ENCODE data around the gene UTP14C.

Gene UTP14C

DNA sequence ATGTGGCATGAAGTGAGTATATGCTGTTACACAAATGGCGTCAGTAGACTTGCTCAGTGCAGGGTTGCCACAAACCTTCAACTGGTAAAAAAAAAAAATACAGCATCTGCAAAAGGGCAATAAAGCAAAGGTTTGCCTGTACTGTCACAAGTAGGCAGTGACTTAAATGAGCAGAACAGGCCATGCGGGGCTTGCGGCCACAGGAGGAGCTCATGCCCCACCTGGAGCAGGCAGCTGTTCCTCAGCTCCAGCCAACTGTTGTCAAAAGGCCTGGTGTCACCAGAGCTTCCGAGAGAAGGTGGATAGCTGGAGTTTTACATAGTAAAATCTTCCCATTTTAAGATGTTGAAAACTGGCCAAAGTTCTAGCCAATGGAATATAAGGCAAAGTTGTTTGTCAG is 20.9 kb upstream of the UTP14C start:
- Histone ChIP-seq H3K9me3 (ENCODE audit: control insufficient read depth, insufficient read depth, low read length) (no peaks in the 10 kb centered on the region), H3K4me1 (ENCODE audit: control insufficient read depth, insufficient read depth, low read length) (peaks cover 9% of the 10 kb centered on the region), H3K36me3 (ENCODE audit: control insufficient read depth, insufficient read depth, low read length) (no peaks in the 10 kb centered on the region), H3K4me3 (ENCODE audit: low read length) (no peak overlapping the region), H3K27ac (ENCODE audit: low read length) (no peak overlapping the region), H3K27me3 (ENCODE audit: control insufficient read depth, insufficient read depth, low read length) (no peaks in the 10 kb centered on the region)
- whole genome bisulfite sequencing (ENCODE audit: insufficient coverage, insufficient read length): no CpG with 5 or more reads among the region's 4 CpGs
- DNase-seq (ENCODE audit: low read depth, low spot score): no peak

DNA sequence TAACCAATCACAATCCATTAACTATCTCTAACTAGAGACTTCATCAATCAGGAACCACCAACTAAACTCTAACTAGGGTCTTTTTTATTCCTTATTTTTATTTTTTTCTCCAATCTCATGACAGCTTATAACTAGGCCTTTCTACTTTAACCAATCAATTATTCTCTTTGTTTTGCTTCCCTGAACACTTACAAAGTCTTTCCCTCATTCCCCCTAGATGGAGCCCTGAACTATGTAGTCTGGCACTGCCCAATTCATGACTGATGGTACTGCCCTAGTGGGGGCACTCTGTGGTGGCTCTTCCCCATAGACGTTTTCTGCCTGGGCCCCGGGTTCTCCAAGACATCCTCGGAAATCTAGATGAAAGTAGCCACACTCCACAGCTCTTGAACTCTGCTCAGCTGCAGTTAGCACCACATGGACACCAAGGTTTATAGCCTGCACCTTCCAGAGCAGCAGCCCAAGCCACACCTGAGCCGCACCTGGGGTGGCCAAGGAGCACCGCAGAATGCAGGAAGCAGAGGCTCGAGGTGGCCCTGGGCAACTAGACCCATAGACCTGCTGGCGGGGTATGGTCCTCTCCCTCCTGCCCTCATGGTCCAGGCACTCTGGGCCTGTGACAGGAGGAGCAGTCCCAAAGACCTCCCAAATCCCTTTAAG is 19.9 kb upstream of the UTP14C start:
- no peaks in the 10 kb centered on the region for H3K36me3 ChIP-seq (ENCODE audit: control insufficient read depth, insufficient read depth, low read length)
- H3K4me1 ChIP-seq (ENCODE audit: control insufficient read depth, insufficient read depth, low read length): peaks cover 2% of the 10 kb centered on the region; the same call in 1 of the 2 replicates
- H3K27ac ChIP-seq (ENCODE audit: low read length): no peak overlapping the region
- no peak for DNase-seq (ENCODE audit: low read depth, low spot score)
- H3K4me3 ChIP-seq (ENCODE audit: low read length): no peak overlapping the region
- no peaks in the 10 kb centered on the region for H3K9me3 ChIP-seq (ENCODE audit: control insufficient read depth, insufficient read depth, low read length)
- H3K27me3 ChIP-seq (ENCODE audit: control insufficient read depth, insufficient read depth, low read length): no peaks in the 10 kb centered on the region
- no CpG with 5 or more reads among the region's 7 CpGs for WGBS (ENCODE audit: insufficient coverage, insufficient read length)

DNA sequence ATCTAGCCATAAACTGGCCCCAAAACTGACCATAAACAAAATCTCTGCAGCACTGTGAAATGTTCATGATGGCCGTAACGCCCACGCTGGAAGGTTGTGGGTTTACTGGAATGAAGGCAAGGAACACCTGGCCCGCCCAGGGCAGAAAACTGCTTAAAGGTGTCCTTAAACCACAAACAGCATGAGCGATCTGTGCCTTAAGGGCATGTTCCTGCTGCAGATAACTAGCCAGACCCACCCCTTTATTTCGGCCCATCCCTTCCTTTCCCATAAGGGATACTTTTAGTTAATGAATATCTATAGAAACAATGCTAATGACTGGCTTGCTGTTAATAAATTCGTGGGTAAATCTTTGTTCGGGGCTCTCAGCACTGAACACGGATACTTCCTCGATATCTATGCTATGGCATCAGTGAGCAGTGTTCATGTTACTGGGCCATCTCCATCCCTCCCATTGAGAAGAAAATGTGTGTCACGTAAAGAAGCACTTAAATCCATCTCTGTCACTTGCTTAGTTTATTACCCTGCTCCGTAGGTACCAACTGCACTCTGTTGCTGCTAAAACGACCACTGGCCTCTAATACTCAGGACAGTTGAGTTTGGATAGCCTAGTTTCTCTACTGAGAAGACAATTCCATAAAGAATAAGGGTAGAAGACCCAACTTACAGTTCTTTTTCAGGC is 18.5 kb upstream of the UTP14C start:
- Histone ChIP-seq H3K4me1 (ENCODE audit: control insufficient read depth, insufficient read depth, low read length) (peaks cover 2% of the 10 kb centered on the region; the same call in 1 of the 2 replicates), H3K4me3 (ENCODE audit: low read length) (no peak overlapping the region), H3K27ac (ENCODE audit: low read length) (no peak overlapping the region), H3K27me3 (ENCODE audit: control insufficient read depth, insufficient read depth, low read length) (peaks cover 7% of the 10 kb centered on the region), H3K36me3 (ENCODE audit: control insufficient read depth, insufficient read depth, low read length) (no peaks in the 10 kb centered on the region), H3K9me3 (ENCODE audit: control insufficient read depth, insufficient read depth, low read length) (no peaks in the 10 kb centered on the region)
- DNase-seq (ENCODE audit: low read depth, low spot score): no peak
- no CpG with 5 or more reads among the region's 13 CpGs for WGBS (ENCODE audit: insufficient coverage, insufficient read length)

DNA sequence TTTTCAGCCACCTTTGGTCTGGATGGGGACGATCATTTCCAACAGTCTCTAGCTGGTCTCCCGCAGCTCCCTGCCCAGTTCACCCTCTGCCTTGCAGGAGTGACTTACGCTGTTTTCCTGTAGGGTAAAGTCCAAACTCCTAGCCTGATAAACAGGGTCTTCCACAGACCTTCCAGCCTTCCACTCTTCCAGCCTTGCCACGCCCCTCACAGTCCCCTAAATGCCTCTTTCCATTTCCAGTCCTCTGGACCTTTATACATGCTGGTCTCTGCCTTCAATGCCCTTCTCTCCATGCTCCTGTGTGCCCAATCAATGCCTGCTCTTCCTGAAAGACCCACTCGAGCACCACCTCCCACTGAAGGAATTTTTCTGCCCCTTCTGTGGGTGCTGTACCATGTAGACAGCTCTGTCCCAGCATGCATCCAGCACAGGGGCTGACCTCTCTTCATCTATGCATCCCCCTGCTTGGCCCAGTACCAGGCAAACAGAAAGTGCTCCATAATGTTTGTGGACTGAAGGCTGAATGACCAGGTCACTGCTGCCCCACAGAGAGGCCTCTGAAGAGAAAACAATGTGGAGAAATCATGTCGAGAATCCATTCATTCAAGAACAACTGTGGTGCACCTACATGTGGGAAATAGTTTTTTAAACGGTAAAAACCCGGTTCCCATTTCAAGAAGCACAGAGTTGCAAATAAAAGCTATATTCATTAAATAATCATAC is 17.8 kb upstream of the UTP14C start:
- Histone ChIP-seq H3K36me3 (ENCODE audit: control insufficient read depth, insufficient read depth, low read length) (no peaks in the 10 kb centered on the region), H3K27ac (ENCODE audit: low read length) (no peak overlapping the region), H3K9me3 (ENCODE audit: control insufficient read depth, insufficient read depth, low read length) (no peaks in the 10 kb centered on the region), H3K4me3 (ENCODE audit: low read length) (no peak overlapping the region), H3K4me1 (ENCODE audit: control insufficient read depth, insufficient read depth, low read length) (0 out of 2 replicates have a peak, but pooled peaks cover 2% of the 10 kb centered on the region), H3K27me3 (ENCODE audit: control insufficient read depth, insufficient read depth, low read length) (peaks cover 7% of the 10 kb centered on the region)
- DNase-seq (ENCODE audit: low read depth, low spot score): no peak
- no CpG with 5 or more reads among the region's 8 CpGs for WGBS (ENCODE audit: insufficient coverage, insufficient read length)

DNA sequence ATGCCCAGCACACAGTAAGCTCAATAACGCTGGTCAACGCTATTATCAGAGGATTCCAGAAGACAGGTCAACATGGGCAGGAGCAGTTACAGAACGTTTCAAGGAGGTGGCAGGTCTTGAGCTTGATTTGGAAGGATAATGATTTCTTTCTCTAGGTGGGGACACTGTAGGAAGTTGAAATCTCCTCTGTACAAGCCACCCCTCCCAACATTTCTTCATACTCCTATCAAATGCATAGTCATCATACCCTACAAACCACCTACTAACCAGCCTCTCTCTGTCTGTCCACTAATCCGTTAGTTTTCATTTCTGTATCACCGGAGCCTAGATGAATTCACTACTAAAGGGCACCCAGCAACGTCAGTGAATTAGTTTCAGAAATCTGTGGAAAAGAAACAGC is 14.5 kb upstream of the UTP14C start:
- no peaks in the 10 kb centered on the region for H3K9me3 ChIP-seq (ENCODE audit: control insufficient read depth, insufficient read depth, low read length)
- WGBS (ENCODE audit: insufficient coverage, insufficient read length): no CpG with 5 or more reads among the region's 6 CpGs
- DNase-seq (ENCODE audit: low read depth, low spot score): no peak
- peaks cover 7% of the 10 kb centered on the region for H3K27me3 ChIP-seq (ENCODE audit: control insufficient read depth, insufficient read depth, low read length)
- no peak overlapping the region for H3K27ac ChIP-seq (ENCODE audit: low read length)
- 0 out of 2 replicates have a peak, but pooled peaks cover 2% of the 10 kb centered on the region for H3K4me1 ChIP-seq (ENCODE audit: control insufficient read depth, insufficient read depth, low read length)
- no peak overlapping the region for H3K4me3 ChIP-seq (ENCODE audit: low read length)
- H3K36me3 ChIP-seq (ENCODE audit: control insufficient read depth, insufficient read depth, low read length): no peaks in the 10 kb centered on the region

DNA sequence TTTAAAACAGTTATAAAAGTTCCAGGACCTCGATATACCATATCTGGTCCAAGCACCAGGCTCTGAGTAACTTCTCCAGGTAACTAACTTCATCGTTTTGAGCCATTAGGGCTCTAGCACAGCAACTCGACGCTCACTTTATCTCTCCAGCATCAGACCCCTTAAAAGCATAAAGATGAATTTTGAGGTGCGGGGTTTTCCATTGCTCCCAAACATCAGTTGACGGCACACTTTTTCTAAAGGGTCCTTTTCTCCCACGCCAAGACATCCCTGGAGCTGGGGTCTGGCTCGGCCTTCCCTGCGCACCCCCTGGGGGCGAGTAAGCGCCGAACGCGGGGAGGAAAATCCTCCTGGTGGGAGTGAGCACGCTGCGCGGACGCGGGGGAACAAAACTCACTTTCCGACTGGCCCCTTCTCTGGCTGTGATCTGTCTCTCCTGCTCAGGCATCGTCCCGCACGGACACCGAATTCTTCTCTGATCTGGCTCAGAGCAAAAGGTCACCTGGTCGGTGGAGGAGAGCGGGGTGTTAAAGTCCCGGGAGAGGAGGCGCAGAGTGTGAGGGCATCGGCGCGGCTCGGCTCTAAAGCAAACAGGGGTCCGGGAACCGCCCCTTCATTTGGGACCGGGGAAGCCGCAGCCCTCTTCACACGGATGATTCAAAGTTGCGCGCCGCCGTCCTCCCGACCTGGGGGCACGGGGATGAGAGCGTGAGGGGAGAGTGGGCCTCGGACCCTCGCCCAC is 13.4 kb upstream of the UTP14C start, which contains the start of gene ATP7B:
Gene ATP7B, minus strand, starts transcription at position 561 of the 742 bp plus-strand sequence. Its CDS starts 113 bp downstream, at position 448.
- H3K9me3 ChIP-seq (ENCODE audit: control insufficient read depth, insufficient read depth, low read length): no peaks in the 10 kb centered on the region
- peak within 1 kb of the TSS; percentile 99 for H3K4me3 ChIP-seq (ENCODE audit: low read length)
- H3K4me1 ChIP-seq (ENCODE audit: control insufficient read depth, insufficient read depth, low read length): 0 out of 2 replicates have a peak, but pooled peaks cover 2% of the 10 kb centered on the region
- DNase-seq (ENCODE audit: low read depth, low spot score): no peak
- H3K27me3 ChIP-seq (ENCODE audit: control insufficient read depth, insufficient read depth, low read length): peaks cover 7% of the 10 kb centered on the region
- no peaks in the 10 kb centered on the region for H3K36me3 ChIP-seq (ENCODE audit: control insufficient read depth, insufficient read depth, low read length)
- no CpG with 5 or more reads among the region's 46 CpGs for WGBS (ENCODE audit: insufficient coverage, insufficient read length)
- no peak within 1 kb of the TSS for H3K27ac ChIP-seq (ENCODE audit: low read length)

DNA sequence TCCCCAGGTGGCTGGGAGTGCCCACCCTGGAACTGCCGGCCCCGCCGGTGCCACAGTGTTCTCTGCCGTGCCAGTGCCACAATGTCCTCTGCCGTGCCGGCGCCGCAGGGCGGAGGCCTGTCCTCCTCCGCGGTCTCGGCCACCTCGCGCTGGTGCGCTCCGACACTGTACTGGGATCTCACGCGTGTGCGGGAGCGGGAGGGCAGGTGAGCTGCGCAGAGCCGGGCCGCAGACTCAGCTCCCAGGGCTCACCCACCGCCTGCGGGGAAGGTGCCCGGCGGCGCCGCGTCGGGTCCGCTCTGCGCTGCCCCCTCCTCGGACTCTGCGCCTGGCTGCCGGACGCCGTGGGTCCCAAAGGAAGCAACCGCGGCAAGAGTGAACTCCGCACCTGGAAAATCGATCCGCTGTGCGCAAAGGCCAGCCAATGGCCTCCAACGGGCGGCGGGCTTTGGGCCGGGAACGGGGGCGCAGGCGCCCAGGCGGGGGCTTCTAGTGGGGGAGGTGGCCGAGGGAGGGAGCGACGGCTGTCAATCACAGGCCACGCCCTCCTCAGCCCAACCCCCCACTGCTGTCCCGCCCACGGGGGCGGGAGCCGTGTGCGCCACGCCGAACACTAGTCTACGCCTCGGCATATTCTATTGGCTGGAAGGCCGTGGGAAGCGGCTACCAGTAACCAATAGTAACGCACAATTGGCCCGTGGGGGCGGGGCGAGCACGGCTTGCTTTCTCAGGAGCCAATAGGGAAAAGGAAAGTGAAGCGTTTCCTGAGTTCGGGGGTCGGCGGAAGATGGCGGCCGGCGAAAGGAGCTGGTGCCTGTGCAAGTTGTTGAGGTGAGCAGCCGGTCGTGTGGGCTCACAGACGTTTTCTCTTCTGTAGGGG is 12.6 kb upstream of the UTP14C start, which contains the start of gene ALG11:
Gene ALG11, plus strand, starts transcription at position 767 of the 880 bp plus-strand sequence. Its CDS starts 21 bp downstream, at position 788.
- Histone ChIP-seq H3K4me1 (ENCODE audit: control insufficient read depth, insufficient read depth, low read length) (0 out of 2 replicates have a peak, but pooled peaks cover 2% of the 10 kb centered on the region), H3K9me3 (ENCODE audit: control insufficient read depth, insufficient read depth, low read length) (no peaks in the 10 kb centered on the region), H3K27me3 (ENCODE audit: control insufficient read depth, insufficient read depth, low read length) (peaks cover 7% of the 10 kb centered on the region), H3K4me3 (ENCODE audit: low read length) (peak within 1 kb of the TSS; percentile 99), H3K36me3 (ENCODE audit: control insufficient read depth, insufficient read depth, low read length) (peaks cover 4% of the 10 kb centered on the region; the same call in 1 of the 2 replicates), H3K27ac (ENCODE audit: low read length) (no peak within 1 kb of the TSS)
- WGBS (ENCODE audit: insufficient coverage, insufficient read length): no CpG with 5 or more reads among the region's 82 CpGs
- peak; percentile 96 for DNase-seq (ENCODE audit: low read depth, low spot score)

DNA sequence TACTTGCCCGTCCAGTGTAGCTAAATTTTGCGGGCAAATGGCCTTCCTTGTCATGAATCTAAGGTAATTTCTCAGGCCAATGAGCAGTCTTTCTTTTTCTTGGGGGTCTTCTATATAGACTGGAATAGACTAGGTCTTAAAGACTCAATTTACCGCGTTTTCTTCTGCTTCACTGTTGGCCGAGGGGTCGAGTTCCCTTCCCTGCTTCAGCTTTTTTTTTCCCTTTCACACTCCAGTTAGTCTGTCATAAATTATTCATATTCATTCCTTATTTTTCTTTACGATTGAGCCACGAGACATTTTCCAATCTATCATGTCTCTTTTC is 12.0 kb upstream of the UTP14C start:
- H3K27me3 ChIP-seq (ENCODE audit: control insufficient read depth, insufficient read depth, low read length): peaks cover 7% of the 10 kb centered on the region
- H3K4me3 ChIP-seq (ENCODE audit: low read length): peak overlapping the region; percentile 99; the same call in 1 of the 2 replicates
- DNase-seq (ENCODE audit: low read depth, low spot score): no peak
- no peaks in the 10 kb centered on the region for H3K9me3 ChIP-seq (ENCODE audit: control insufficient read depth, insufficient read depth, low read length)
- 0 out of 2 replicates have a peak, but pooled peaks cover 2% of the 10 kb centered on the region for H3K4me1 ChIP-seq (ENCODE audit: control insufficient read depth, insufficient read depth, low read length)
- H3K36me3 ChIP-seq (ENCODE audit: control insufficient read depth, insufficient read depth, low read length): peaks cover 4% of the 10 kb centered on the region; the same call in 1 of the 2 replicates
- no CpG with 5 or more reads among the region's 8 CpGs for WGBS (ENCODE audit: insufficient coverage, insufficient read length)
- no peak overlapping the region for H3K27ac ChIP-seq (ENCODE audit: low read length)

DNA sequence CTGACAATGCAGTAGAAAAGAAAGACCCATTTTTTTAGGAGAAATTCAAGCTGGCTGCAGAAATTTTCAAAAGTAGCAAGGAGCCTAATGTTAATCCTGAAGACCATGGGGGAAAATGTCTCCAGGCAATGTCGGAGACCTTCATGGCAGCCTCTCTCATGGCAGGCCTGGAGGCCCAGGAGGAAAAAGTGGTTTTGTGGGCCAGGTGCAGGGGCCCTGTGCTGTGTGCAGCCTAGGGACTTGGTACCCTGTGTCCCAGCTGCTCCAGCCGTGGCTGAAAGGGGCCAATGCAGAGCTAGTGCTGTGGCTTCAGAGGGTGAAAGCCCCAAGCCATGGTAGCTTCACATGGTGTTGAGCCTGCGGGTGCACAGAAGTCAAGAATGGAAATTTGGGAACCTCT is 8.2 kb upstream of the UTP14C start:
- H3K9me3 ChIP-seq (ENCODE audit: control insufficient read depth, insufficient read depth, low read length): no peaks in the 10 kb centered on the region
- no peaks in the 10 kb centered on the region for H3K4me1 ChIP-seq (ENCODE audit: control insufficient read depth, insufficient read depth, low read length)
- peaks cover 7% of the 10 kb centered on the region; the same call in 1 of the 2 replicates for H3K36me3 ChIP-seq (ENCODE audit: control insufficient read depth, insufficient read depth, low read length)
- no peak overlapping the region for H3K4me3 ChIP-seq (ENCODE audit: low read length)
- no peak for DNase-seq (ENCODE audit: low read depth, low spot score)
- WGBS (ENCODE audit: insufficient coverage, insufficient read length): no CpG with 5 or more reads among the region's 3 CpGs
- no peak overlapping the region for H3K27ac ChIP-seq (ENCODE audit: low read length)
- no peaks in the 10 kb centered on the region for H3K27me3 ChIP-seq (ENCODE audit: control insufficient read depth, insufficient read depth, low read length)

Data from iPS DF 6.9 (cell line).